Prostate gland (tissue), 2 donors: ENCODE results near the gene TAS2R1.
"Not testable (repeated sequence)": the region's sequence is repeated elsewhere in the genome, so short reads cannot be mapped to it uniquely, and the experiment has no call there.

ENCODE experiments used
- CTCF ChIP-seq, 4 experiments: fragments of 200-600 bp in 2 of 4; fragments of 450-650 bp in 2 of 4; sonication (generic) in 2 of 4; IDR thresholded peaks; 1 replicate in 3 of 4; 2 replicates in 1 of 4; pipeline ENCODE4 v1.5.1; 2016 to 2019; ENCODE audit warnings: antibody characterized with exemption in 4 of 4, mild to moderate bottlenecking in 2 of 4, moderate library complexity in 2 of 4
- POLR2A ChIP-seq: fragments of 450-650 bp; IDR thresholded peaks from one replicate; pipeline ENCODE4 v1.6.1; 2016; ENCODE audit warnings: antibody characterized with exemption, mild to moderate bottlenecking

GRCh38 chr5:9598329-9598728, 31.8 kb downstream of the TAS2R1 start:
- TF ChIP-seq CTCF (IDR thresholded peaks at IDR 0.05); POLR2A: not testable (repeated sequence)
